Upper lobe of right lung (tissue), 1 donor: ENCODE measurements around the gene FCN1. TPM values are rescaled to one million over a fixed set of nuclear protein-coding genes. Genes with fewer than 3 reads are reported as not detected.
A peak's percentile ranks its signal among the peaks of the same experiment; 100 is the strongest.

Experiments
- ATAC-seq: fragments of 200-7000 bp; cut with Tn5 transposase; one replicate; pipeline ENCODE4 v1.9.1; 2020; ENCODE audit warnings: mild to moderate bottlenecking, moderate library complexity
- DNase-seq: peaks from one replicate; pipeline ENCODE4 v3.0.0-alpha.2; 2020
- H3K27ac ChIP-seq: fragments of 200-600 bp; one replicate; pipeline ENCODE4 v1.8.0; 2022
- H3K27me3 ChIP-seq: fragments of 200-600 bp; one replicate; pipeline ENCODE4 v1.8.0; 2022; ENCODE audit warnings: mild to moderate bottlenecking
- H3K36me3 ChIP-seq: fragments of 200-600 bp; one replicate; pipeline ENCODE4 v1.8.0; 2022
- H3K4me1 ChIP-seq: fragments of 200-600 bp; one replicate; pipeline ENCODE4 v1.8.0; 2022
- H3K4me3 ChIP-seq: fragments of 200-600 bp; one replicate; pipeline ENCODE4 v1.8.0; 2022; ENCODE audit warnings: mild to moderate bottlenecking
- H3K9me3 ChIP-seq: fragments of 200-600 bp; one replicate; pipeline ENCODE4 v1.8.0; 2022
- CTCF ChIP-seq: fragments of 200-600 bp; IDR thresholded peaks from one replicate; pipeline ENCODE4 v1.8.0; 2022; ENCODE audit warnings: antibody characterized with exemption
- intact Hi-C: fragments of 100-400 bp; cut with DNase I; formaldehyde crosslinking; loops from one replicate; pipeline ENCODE4 v1.11.0; 2022
- total RNA-seq: library from RNA; stranded (reverse); fragmentation: NEBNext Ultra II Directional; extraction: Animal tissue kit (Norgen Biotek cat#: 25700); gene quantifications from one replicate; pipeline ENCODE4 v1.2.1, GENCODE V29; 2021
- donor health status: DM: no; HTN: yes; CAD: no; lungs with severe emphysema.

The FCN1 gene
- total RNA-seq, 1 donor from 2014 or later, result 63.0 TPM

- no peak for ATAC-seq
- Histone ChIP-seq H3K4me1 (no peaks in the 10 kb centered on the region), H3K4me3 (no peak overlapping the region), H3K27me3 (no peaks in the 10 kb centered on the region), H3K36me3 (no peaks in the 10 kb centered on the region), H3K27ac (no peak overlapping the region), H3K9me3 (no peaks in the 10 kb centered on the region)
- TF ChIP-seq CTCF, result no peak
- DNase-seq, result peak; percentile 35
- intact Hi-C loops, result no loop called here
Observed at GRCh38 chr9:134908524-134909309, 9.0 kb downstream of the FCN1 start.

- Histone ChIP-seq H3K36me3 (no peaks in the 10 kb centered on the region), H3K4me3 (no peak overlapping the region), H3K9me3 (no peaks in the 10 kb centered on the region), H3K27ac (no peak overlapping the region), H3K4me1 (no peaks in the 10 kb centered on the region), H3K27me3 (no peaks in the 10 kb centered on the region)
- ATAC-seq (no peak), DNase-seq (no peak)
- TF ChIP-seq CTCF, result no peak
- intact Hi-C loops, result no loop called here
Observed at GRCh38 chr9:134902936-134903335, 14.8 kb downstream of the FCN1 start.

GRCh38 chr9:134899818-134900217 is 17.9 kb downstream of the FCN1 start:
- Histone ChIP-seq H3K36me3 (no peaks in the 10 kb centered on the region), H3K4me3 (no peak overlapping the region), H3K4me1 (peaks cover 24% of the 10 kb centered on the region), H3K27me3 (no peaks in the 10 kb centered on the region), H3K9me3 (no peaks in the 10 kb centered on the region), H3K27ac (no peak overlapping the region)
- intact Hi-C loops, result no loop called here
- TF ChIP-seq CTCF, result no peak
- DNase-seq (peak; percentile 3), ATAC-seq (no peak)

GRCh38 chr9:134899168-134899567 is 18.5 kb downstream of the FCN1 start:
- Histone ChIP-seq H3K4me3 (no peak overlapping the region), H3K36me3 (no peaks in the 10 kb centered on the region), H3K27ac (no peak overlapping the region), H3K9me3 (no peaks in the 10 kb centered on the region), H3K27me3 (no peaks in the 10 kb centered on the region), H3K4me1 (peaks cover 24% of the 10 kb centered on the region)
- DNase-seq (no peak), ATAC-seq (no peak)
- TF ChIP-seq CTCF, result no peak
- intact Hi-C loops, result no loop called here

GRCh38 chr9:134898319-134898718 is 19.4 kb downstream of the FCN1 start:
- ATAC-seq, result no peak
- no peaks in the 10 kb centered on the region for H3K36me3 ChIP-seq
- intact Hi-C loops, result no loop called here
- H3K27me3 ChIP-seq, result no peaks in the 10 kb centered on the region
- no peak overlapping the region for H3K4me3 ChIP-seq
- no peak for TF ChIP-seq CTCF
- peak overlapping the region; percentile 30 for H3K27ac ChIP-seq
- DNase-seq, result no peak
- no peaks in the 10 kb centered on the region for H3K9me3 ChIP-seq
- peaks cover 24% of the 10 kb centered on the region for H3K4me1 ChIP-seq
